ENCODE measurements around the gene TCEAL8. TPM values are rescaled to one million over a fixed set of nuclear protein-coding genes. Genes with fewer than 3 reads are reported as not detected.

TCEAL8 gene
- total RNA-seq, 1 donor from 2014 or later, result 40.3 TPM

GRCh38 chrX:103215425-103215991 is 39.4 kb downstream of the TCEAL8 start:
- TF ChIP-seq POLR2A (IDR thresholded peaks at IDR 0.05) (no peak), CTCF (IDR thresholded peaks at IDR 0.05) (no peak), POLR2AphosphoS5 (IDR thresholded peaks at IDR 0.05; ENCODE audit: insufficient read depth in 1 of 2, low read depth in 1 of 2) (no peak)
- no peak for DNase-seq (ENCODE audit: extremely low spot score in 2 of 2)
- Histone ChIP-seq H3K36me3 (no peaks in the 10 kb centered on the region), H3K9me3 (no peaks in the 10 kb centered on the region), H3K4me1 (no peaks in the 10 kb centered on the region), H3K27ac (peak overlapping the region; percentile 88), H3K4me3 (peak overlapping the region; percentile 62 to 69), H3K27me3 (no peaks in the 10 kb centered on the region)
- intact Hi-C loops (cut with DNase I), result no loop called here

- TF ChIP-seq POLR2A (IDR thresholded peaks at IDR 0.05) (peak; percentile 46 to 87), POLR2AphosphoS5 (IDR thresholded peaks at IDR 0.05; ENCODE audit: insufficient read depth in 1 of 2, low read depth in 1 of 2) (peak; percentile 43 to 95), CTCF (IDR thresholded peaks at IDR 0.05) (no peak)
- intact Hi-C loops (cut with DNase I), result no loop called here
- Histone ChIP-seq H3K36me3 (no peaks in the 10 kb centered on the region), H3K4me1 (no peaks in the 10 kb centered on the region), H3K27ac (peak within 1 kb of the TSS; percentile 88), H3K4me3 (peak within 1 kb of the TSS; percentile 62 to 69), H3K9me3 (no peaks in the 10 kb centered on the region), H3K27me3 (no peaks in the 10 kb centered on the region)
- DNase-seq (ENCODE audit: extremely low spot score in 2 of 2), result no peak
These were observed 40.0 kb downstream of the TCEAL8 start, which contains the start of gene BEX4 for GRCh38 chrX:103214870-103215424. Gene BEX4 (plus strand): TSS chrX:103215108. CDS start chrX:103216154, 1,046 bp downstream.

GRCh38 chrX:103212749-103213457 is 42.1 kb downstream of the TCEAL8 start:
- no peak for DNase-seq (ENCODE audit: extremely low spot score in 2 of 2)
- intact Hi-C loops (cut with DNase I), result no loop called here
- no peaks in the 10 kb centered on the region for H3K4me1 ChIP-seq
- H3K27ac ChIP-seq, result no peak overlapping the region
- no peaks in the 10 kb centered on the region for H3K27me3 ChIP-seq
- H3K36me3 ChIP-seq, result no peaks in the 10 kb centered on the region
- TF ChIP-seq POLR2A (IDR thresholded peaks at IDR 0.05) (no peak), CTCF (IDR thresholded peaks at IDR 0.05) (no peak), POLR2AphosphoS5 (IDR thresholded peaks at IDR 0.05; ENCODE audit: insufficient read depth in 1 of 2, low read depth in 1 of 2) (no peak)
- no peak overlapping the region for H3K4me3 ChIP-seq
- H3K9me3 ChIP-seq, result no peaks in the 10 kb centered on the region

GRCh38 chrX:103211012-103211715 is 43.8 kb downstream of the TCEAL8 start:
- no peak for DNase-seq (ENCODE audit: extremely low spot score in 2 of 2)

More at GRCh38 chrX:103211012-103211715, 43.8 kb downstream of the TCEAL8 start:
- Histone ChIP-seq H3K27me3 (no peaks in the 10 kb centered on the region), H3K36me3 (no peaks in the 10 kb centered on the region), H3K9me3 (no peaks in the 10 kb centered on the region), H3K27ac (no peak overlapping the region), H3K4me3 (no peak overlapping the region), H3K4me1 (no peaks in the 10 kb centered on the region)
- peak in 1 of 3 experiments; percentile 28 for TF ChIP-seq CTCF (IDR thresholded peaks at IDR 0.05)
- TF ChIP-seq POLR2AphosphoS5 (IDR thresholded peaks at IDR 0.05; ENCODE audit: insufficient read depth in 1 of 2, low read depth in 1 of 2), result no peak
- TF ChIP-seq POLR2A (IDR thresholded peaks at IDR 0.05), result no peak
- intact Hi-C loops (cut with DNase I), result no loop called here
